NCI-H2227 (cell line): ENCODE results near the gene IMP4.
"Not testable (repeated sequence)": the region's sequence is repeated elsewhere in the genome, so short reads cannot be mapped to it uniquely, and the experiment has no call there.

Experiments
- DNase-seq: peaks from one replicate; lab custom pipeline; 2025; ENCODE audit not compliant: unreplicated experiment; lab: John Stamatoyannopoulos, UW

Gene IMP4

GRCh38 chr2:130342533-130343275 is at the start of gene IMP4:
TSS of gene IMP4 (plus strand) at chr2:130342897. CDS start at chr2:130342933, 36 bp downstream.
- DNase-seq = peak; percentile 100

- peak; percentile 80 for DNase-seq
Measured at GRCh38 chr2:130300258-130300969, 42.3 kb upstream of the IMP4 start.

- peak; percentile 46 for DNase-seq
Measured at GRCh38 chr2:130300970-130301348, 41.7 kb upstream of the IMP4 start.

- DNase-seq = no peak
Measured at GRCh38 chr2:130302164-130302886, 40.4 kb upstream of the IMP4 start.

- DNase-seq = no peak
Measured at GRCh38 chr2:130303169-130303568, 39.5 kb upstream of the IMP4 start.

- no peak for DNase-seq
Measured at GRCh38 chr2:130304726-130305125, 38.0 kb upstream of the IMP4 start.

- no peak for DNase-seq
Measured at GRCh38 chr2:130307850-130308249, 34.8 kb upstream of the IMP4 start.

- no peak for DNase-seq
Measured at GRCh38 chr2:130310881-130311280, 31.8 kb upstream of the IMP4 start.

- no peak for DNase-seq
Measured at GRCh38 chr2:130313812-130314334, 28.8 kb upstream of the IMP4 start.

- DNase-seq = no peak
Measured at GRCh38 chr2:130314377-130314776, 28.3 kb upstream of the IMP4 start.

GRCh38 chr2:130316596-130316995 is 26.1 kb upstream of the IMP4 start:
- DNase-seq = no peak

GRCh38 chr2:130318906-130319305 is 23.8 kb upstream of the IMP4 start:
- DNase-seq = no peak

GRCh38 chr2:130319536-130319935 is 23.2 kb upstream of the IMP4 start:
- no peak for DNase-seq

GRCh38 chr2:130327703-130328527 is 14.8 kb upstream of the IMP4 start:
- peak; percentile 80 for DNase-seq

GRCh38 chr2:130328710-130329109 is 14.0 kb upstream of the IMP4 start:
- DNase-seq = peak; percentile 53

GRCh38 chr2:130332271-130333073 is 10.2 kb upstream of the IMP4 start:
- peak; percentile 88 for DNase-seq

- DNase-seq = not testable (repeated sequence)
Measured at GRCh38 chr2:130333253-130333652, 9.4 kb upstream of the IMP4 start.

- DNase-seq = no peak
Measured at GRCh38 chr2:130334026-130334425, 8.7 kb upstream of the IMP4 start.

GRCh38 chr2:130335226-130335625 is 7.5 kb upstream of the IMP4 start:
- no peak for DNase-seq
